ENCODE data around the gene FEN1. TPM values are rescaled to one million over a fixed set of nuclear protein-coding genes. Genes with fewer than 3 reads are reported as not detected.

Gene FEN1
- total and polyA plus RNA-seq, 12 donors, result 3.9 to 32.0 (median 10.0) TPM

DNA sequence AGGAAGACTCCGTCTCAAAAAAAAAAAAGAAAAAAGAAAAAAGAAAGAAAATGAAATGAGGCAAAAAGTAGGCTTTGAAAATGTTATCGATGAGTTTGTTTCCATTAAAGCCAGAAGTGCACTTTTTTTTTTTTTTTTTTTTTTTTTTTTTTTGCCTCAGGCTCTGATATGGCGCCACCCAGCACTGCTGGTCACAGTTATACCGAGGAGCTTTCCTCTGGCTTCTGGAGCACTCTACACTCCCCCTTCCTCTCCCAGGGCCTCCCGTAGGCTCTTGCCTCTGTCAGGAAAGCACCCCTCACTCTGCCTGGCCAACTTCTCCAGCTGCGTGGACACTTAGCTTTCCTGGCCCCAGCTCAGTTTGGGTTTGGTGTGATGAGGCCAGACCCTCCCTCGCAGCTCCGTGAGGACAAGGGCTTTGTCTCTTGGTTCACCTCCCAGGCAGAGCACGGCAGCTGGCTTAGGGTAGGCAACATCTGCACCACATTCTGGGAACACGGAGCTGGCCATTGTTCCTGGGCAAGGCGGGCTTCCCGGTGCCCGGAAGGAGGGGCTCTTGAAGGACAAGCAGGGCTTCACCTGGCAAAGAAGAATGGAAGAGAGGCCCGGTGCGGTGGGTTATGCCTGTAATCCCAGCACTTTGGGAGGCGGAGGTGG is 52.3 kb downstream of the FEN1 start:
- Histone ChIP-seq H3K27me3 (no peaks in the 10 kb centered on the region), H3K4me3 (no peak overlapping the region), H3K36me3 (replicated peaks in 1 of 2) (peaks cover 0 to 82% of the 10 kb centered on the region in 2 donors), H3K4me1 (replicated peaks in 1 of 2) (peaks cover 17 to 32% of the 10 kb centered on the region in 2 donors), H3K9me3 (replicated peaks in 1 of 3) (no peaks in the 10 kb centered on the region), H3K27ac (peak overlapping the region in 2 of 5 donors; percentile 19 to 54)
- 79 to 88% (median 85%) methylated on average over 14 to 16 of the region's 16 CpGs for WGBS, 4 donors
- TF ChIP-seq, protein P1, sequence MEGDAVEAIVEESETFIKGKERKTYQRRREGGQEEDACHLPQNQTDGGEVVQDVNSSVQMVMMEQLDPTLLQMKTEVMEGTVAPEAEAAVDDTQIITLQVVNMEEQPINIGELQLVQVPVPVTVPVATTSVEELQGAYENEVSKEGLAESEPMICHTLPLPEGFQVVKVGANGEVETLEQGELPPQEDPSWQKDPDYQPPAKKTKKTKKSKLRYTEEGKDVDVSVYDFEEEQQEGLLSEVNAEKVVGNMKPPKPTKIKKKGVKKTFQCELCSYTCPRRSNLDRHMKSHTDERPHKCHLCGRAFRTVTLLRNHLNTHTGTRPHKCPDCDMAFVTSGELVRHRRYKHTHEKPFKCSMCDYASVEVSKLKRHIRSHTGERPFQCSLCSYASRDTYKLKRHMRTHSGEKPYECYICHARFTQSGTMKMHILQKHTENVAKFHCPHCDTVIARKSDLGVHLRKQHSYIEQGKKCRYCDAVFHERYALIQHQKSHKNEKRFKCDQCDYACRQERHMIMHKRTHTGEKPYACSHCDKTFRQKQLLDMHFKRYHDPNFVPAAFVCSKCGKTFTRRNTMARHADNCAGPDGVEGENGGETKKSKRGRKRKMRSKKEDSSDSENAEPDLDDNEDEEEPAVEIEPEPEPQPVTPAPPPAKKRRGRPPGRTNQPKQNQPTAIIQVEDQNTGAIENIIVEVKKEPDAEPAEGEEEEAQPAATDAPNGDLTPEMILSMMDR (IDR thresholded peaks at IDR 0.05), result no peak
- TF ChIP-seq POLR2A (IDR thresholded peaks at IDR 0.05), result no peak
- no peak for DNase-seq
- intact Hi-C loops (cut with DNase I), result no loop called here

DNA sequence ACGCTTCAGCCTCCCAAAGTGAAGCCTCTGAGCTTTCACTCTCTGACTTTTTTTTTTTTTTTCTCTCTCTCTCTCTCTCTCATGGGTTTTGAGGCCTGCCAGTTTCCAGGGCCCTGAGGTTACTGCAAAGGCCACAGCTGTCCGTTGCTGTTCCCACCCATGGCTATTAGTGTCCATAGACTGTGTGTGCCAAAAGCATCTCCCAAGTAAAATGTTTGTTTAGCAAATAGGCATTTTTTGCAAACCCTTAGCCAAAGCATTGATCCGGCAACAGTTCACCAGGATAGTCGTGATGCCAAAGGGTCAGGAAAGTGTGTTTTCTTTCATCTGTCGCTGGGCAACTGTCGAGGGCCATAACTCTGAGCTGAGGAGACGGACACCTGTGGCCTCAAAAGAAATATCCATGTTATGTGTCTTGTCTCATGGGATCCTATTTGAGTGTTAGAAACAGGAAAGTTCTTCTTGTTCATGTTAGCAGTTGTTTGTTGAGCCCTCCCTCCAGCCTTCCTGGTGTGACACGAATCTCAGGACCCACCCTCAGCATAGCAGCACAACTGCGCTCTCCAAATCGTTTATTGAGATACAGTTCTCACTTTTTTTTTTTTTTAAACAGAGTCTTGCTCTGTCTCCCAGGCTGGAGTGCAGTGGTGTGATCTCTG is 53.8 kb downstream of the FEN1 start:
- Histone ChIP-seq H3K4me1 (replicated peaks in 1 of 2) (peaks cover 13 to 26% of the 10 kb centered on the region in 2 donors), H3K27ac (peak overlapping the region in 2 of 5 donors; percentile 6 to 30), H3K36me3 (replicated peaks in 1 of 2) (peaks cover 0 to 82% of the 10 kb centered on the region in 2 donors), H3K4me3 (no peak overlapping the region), H3K27me3 (no peaks in the 10 kb centered on the region), H3K9me3 (replicated peaks in 1 of 3) (no peaks in the 10 kb centered on the region)
- WGBS, 4 donors, result 73 to 86% (median 77%) methylated on average over 10 of the region's 10 CpGs
- TF ChIP-seq, protein P1 (IDR thresholded peaks at IDR 0.05), result no peak
- no peak for TF ChIP-seq POLR2A (IDR thresholded peaks at IDR 0.05)
- no peak for DNase-seq
- intact Hi-C loops (cut with DNase I), result no loop called here

MicroRNAs encoded within 50 kb of the gene (microRNA counts, 767-probe panel; counts per million panel counts)
- microRNA hsa-miR-1908 (0 counts per million in 2 donors), microRNA hsa-miR-611 (0 counts per million in 2 donors)

Other genes with a start within 250 kb of the FEN1 start
- 1 to 10 TPM in 4 of 9 donors, under 1 TPM in 4, not detected in 1; 0.09 to 6.0 (median 1.0) TPM for gene SYT7, start 211.8 kb upstream of the FEN1 start, total RNA-seq
- gene SYT7, start 211.8 kb upstream of the FEN1 start, polyA plus RNA-seq, result 1 to 10 TPM; 1.4 to 6.8 (median 6.5) TPM
- 1 to 10 TPM in 8 of 9 donors, under 1 TPM in 1; 0.44 to 4.2 (median 2.5) TPM for gene DAGLA, start 112.5 kb upstream of the FEN1 start, total RNA-seq
- 1 to 10 TPM in 2 of 3 donors, under 1 TPM in 1; 0.81 to 2.7 (median 1.5) TPM for gene DAGLA, start 112.5 kb upstream of the FEN1 start, polyA plus RNA-seq
- 1 to 10 TPM in 4 of 9 donors, under 1 TPM in 5; 0.13 to 2.6 (median 0.69) TPM for gene MYRF, start 40.3 kb upstream of the FEN1 start, total RNA-seq
- 1 to 10 TPM in 2 of 3 donors, under 1 TPM in 1; 0.61 to 1.4 (median 1.1) TPM for gene MYRF, start 40.3 kb upstream of the FEN1 start, polyA plus RNA-seq
- gene TMEM258, start 312 bp upstream of the FEN1 start, total RNA-seq, result 100 to 1,000 TPM in 5 of 9 donors, 10 to 100 TPM in 4; 22.8 to 162 (median 141) TPM
- 100 to 1,000 TPM in 2 of 3 donors, 10 to 100 TPM in 1; 91.5 to 215 (median 137) TPM for gene TMEM258, start 312 bp upstream of the FEN1 start, polyA plus RNA-seq
- 100 to 1,000 TPM in 6 of 9 donors, 10 to 100 TPM in 3; 60.3 to 361 (median 103) TPM for gene FADS1, start 24.1 kb downstream of the FEN1 start, total RNA-seq
- 100 to 1,000 TPM in 1 of 3 donors, 10 to 100 TPM in 2; 28.3 to 410 (median 32.1) TPM for gene FADS1, start 24.1 kb downstream of the FEN1 start, polyA plus RNA-seq
- gene FADS2, start 35.4 kb downstream of the FEN1 start, total RNA-seq, result 1,000 to 10,000 TPM in 2 of 9 donors, 100 to 1,000 TPM in 7; 302 to 1,301 (median 495) TPM
- gene FADS2, start 35.4 kb downstream of the FEN1 start, polyA plus RNA-seq, result 1,000 to 10,000 TPM in 1 of 3 donors, 100 to 1,000 TPM in 2; 134 to 1,327 (median 153) TPM
- gene FADS3, start 98.6 kb downstream of the FEN1 start, total RNA-seq, result 100 to 1,000 TPM in 6 of 9 donors, 10 to 100 TPM in 3; 22.2 to 145 (median 105) TPM
- gene FADS3, start 98.6 kb downstream of the FEN1 start, polyA plus RNA-seq, result 100 to 1,000 TPM in 2 of 3 donors, 10 to 100 TPM in 1; 98.2 to 175 (median 103) TPM
- gene RAB3IL1, start 124.7 kb downstream of the FEN1 start, total RNA-seq, result 10 to 100 TPM in 8 of 9 donors, 1 to 10 TPM in 1; 2.4 to 23.7 (median 19.4) TPM
- gene RAB3IL1, start 124.7 kb downstream of the FEN1 start, polyA plus RNA-seq, result 10 to 100 TPM in 2 of 3 donors, 1 to 10 TPM in 1; 2.7 to 17.4 (median 15.5) TPM
- gene BEST1, start 157.4 kb downstream of the FEN1 start, total RNA-seq, result 1 to 10 TPM in 8 of 9 donors, under 1 TPM in 1; 0.44 to 5.2 (median 3.7) TPM
- 1 to 10 TPM; 1.4 to 6.8 (median 4.8) TPM for gene BEST1, start 157.4 kb downstream of the FEN1 start, polyA plus RNA-seq
- 1,000 to 10,000 TPM in 8 of 9 donors, 100 to 1,000 TPM in 1; 530 to 5,565 (median 3,591) TPM for gene FTH1, start 174.7 kb downstream of the FEN1 start, total RNA-seq
- gene FTH1, start 174.7 kb downstream of the FEN1 start, polyA plus RNA-seq, result 1,000 to 10,000 TPM; 2,586 to 4,544 (median 2,902) TPM